Measurements from ENCODE around the gene TTC7B.

GRCh38 chr14:90512329-90512991 is 303.8 kb downstream of the TTC7B start:
- TF ChIP-seq, protein P1, sequence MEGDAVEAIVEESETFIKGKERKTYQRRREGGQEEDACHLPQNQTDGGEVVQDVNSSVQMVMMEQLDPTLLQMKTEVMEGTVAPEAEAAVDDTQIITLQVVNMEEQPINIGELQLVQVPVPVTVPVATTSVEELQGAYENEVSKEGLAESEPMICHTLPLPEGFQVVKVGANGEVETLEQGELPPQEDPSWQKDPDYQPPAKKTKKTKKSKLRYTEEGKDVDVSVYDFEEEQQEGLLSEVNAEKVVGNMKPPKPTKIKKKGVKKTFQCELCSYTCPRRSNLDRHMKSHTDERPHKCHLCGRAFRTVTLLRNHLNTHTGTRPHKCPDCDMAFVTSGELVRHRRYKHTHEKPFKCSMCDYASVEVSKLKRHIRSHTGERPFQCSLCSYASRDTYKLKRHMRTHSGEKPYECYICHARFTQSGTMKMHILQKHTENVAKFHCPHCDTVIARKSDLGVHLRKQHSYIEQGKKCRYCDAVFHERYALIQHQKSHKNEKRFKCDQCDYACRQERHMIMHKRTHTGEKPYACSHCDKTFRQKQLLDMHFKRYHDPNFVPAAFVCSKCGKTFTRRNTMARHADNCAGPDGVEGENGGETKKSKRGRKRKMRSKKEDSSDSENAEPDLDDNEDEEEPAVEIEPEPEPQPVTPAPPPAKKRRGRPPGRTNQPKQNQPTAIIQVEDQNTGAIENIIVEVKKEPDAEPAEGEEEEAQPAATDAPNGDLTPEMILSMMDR (conservative IDR thresholded peaks at IDR 0.05; ENCODE audit: low read depth in 2 of 2): no peak
- no peak for TF ChIP-seq JUNB (IDR thresholded peaks at IDR 0.05; ENCODE audit: unreplicated experiment)
- no peak for TF ChIP-seq EZH2 (IDR thresholded peaks at IDR 0.05; ENCODE audit: low read depth, unreplicated experiment)
- no peak for TF ChIP-seq POLR2AphosphoS5 (IDR thresholded peaks at IDR 0.05; ENCODE audit: low read depth)
- no peak for TF ChIP-seq CREB1 (CRISPR knock-in tag; IDR thresholded peaks at IDR 0.05; ENCODE audit: low read depth)
- TF ChIP-seq, protein P2, sequence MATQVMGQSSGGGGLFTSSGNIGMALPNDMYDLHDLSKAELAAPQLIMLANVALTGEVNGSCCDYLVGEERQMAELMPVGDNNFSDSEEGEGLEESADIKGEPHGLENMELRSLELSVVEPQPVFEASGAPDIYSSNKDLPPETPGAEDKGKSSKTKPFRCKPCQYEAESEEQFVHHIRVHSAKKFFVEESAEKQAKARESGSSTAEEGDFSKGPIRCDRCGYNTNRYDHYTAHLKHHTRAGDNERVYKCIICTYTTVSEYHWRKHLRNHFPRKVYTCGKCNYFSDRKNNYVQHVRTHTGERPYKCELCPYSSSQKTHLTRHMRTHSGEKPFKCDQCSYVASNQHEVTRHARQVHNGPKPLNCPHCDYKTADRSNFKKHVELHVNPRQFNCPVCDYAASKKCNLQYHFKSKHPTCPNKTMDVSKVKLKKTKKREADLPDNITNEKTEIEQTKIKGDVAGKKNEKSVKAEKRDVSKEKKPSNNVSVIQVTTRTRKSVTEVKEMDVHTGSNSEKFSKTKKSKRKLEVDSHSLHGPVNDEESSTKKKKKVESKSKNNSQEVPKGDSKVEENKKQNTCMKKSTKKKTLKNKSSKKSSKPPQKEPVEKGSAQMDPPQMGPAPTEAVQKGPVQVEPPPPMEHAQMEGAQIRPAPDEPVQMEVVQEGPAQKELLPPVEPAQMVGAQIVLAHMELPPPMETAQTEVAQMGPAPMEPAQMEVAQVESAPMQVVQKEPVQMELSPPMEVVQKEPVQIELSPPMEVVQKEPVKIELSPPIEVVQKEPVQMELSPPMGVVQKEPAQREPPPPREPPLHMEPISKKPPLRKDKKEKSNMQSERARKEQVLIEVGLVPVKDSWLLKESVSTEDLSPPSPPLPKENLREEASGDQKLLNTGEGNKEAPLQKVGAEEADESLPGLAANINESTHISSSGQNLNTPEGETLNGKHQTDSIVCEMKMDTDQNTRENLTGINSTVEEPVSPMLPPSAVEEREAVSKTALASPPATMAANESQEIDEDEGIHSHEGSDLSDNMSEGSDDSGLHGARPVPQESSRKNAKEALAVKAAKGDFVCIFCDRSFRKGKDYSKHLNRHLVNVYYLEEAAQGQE (IDR thresholded peaks at IDR 0.05; ENCODE audit: unreplicated experiment): no peak
- TF ChIP-seq EZH2phosphoT487 (IDR thresholded peaks at IDR 0.05; ENCODE audit: unreplicated experiment): no peak
- TF ChIP-seq NANOG (IDR thresholded peaks at IDR 0.05; ENCODE audit: borderline replicate concordance): no peak
- TF ChIP-seq ZNF331 (CRISPR knock-in tag; IDR thresholded peaks at IDR 0.05; ENCODE audit: low read depth): no peak
- TF ChIP-seq, protein P3, sequence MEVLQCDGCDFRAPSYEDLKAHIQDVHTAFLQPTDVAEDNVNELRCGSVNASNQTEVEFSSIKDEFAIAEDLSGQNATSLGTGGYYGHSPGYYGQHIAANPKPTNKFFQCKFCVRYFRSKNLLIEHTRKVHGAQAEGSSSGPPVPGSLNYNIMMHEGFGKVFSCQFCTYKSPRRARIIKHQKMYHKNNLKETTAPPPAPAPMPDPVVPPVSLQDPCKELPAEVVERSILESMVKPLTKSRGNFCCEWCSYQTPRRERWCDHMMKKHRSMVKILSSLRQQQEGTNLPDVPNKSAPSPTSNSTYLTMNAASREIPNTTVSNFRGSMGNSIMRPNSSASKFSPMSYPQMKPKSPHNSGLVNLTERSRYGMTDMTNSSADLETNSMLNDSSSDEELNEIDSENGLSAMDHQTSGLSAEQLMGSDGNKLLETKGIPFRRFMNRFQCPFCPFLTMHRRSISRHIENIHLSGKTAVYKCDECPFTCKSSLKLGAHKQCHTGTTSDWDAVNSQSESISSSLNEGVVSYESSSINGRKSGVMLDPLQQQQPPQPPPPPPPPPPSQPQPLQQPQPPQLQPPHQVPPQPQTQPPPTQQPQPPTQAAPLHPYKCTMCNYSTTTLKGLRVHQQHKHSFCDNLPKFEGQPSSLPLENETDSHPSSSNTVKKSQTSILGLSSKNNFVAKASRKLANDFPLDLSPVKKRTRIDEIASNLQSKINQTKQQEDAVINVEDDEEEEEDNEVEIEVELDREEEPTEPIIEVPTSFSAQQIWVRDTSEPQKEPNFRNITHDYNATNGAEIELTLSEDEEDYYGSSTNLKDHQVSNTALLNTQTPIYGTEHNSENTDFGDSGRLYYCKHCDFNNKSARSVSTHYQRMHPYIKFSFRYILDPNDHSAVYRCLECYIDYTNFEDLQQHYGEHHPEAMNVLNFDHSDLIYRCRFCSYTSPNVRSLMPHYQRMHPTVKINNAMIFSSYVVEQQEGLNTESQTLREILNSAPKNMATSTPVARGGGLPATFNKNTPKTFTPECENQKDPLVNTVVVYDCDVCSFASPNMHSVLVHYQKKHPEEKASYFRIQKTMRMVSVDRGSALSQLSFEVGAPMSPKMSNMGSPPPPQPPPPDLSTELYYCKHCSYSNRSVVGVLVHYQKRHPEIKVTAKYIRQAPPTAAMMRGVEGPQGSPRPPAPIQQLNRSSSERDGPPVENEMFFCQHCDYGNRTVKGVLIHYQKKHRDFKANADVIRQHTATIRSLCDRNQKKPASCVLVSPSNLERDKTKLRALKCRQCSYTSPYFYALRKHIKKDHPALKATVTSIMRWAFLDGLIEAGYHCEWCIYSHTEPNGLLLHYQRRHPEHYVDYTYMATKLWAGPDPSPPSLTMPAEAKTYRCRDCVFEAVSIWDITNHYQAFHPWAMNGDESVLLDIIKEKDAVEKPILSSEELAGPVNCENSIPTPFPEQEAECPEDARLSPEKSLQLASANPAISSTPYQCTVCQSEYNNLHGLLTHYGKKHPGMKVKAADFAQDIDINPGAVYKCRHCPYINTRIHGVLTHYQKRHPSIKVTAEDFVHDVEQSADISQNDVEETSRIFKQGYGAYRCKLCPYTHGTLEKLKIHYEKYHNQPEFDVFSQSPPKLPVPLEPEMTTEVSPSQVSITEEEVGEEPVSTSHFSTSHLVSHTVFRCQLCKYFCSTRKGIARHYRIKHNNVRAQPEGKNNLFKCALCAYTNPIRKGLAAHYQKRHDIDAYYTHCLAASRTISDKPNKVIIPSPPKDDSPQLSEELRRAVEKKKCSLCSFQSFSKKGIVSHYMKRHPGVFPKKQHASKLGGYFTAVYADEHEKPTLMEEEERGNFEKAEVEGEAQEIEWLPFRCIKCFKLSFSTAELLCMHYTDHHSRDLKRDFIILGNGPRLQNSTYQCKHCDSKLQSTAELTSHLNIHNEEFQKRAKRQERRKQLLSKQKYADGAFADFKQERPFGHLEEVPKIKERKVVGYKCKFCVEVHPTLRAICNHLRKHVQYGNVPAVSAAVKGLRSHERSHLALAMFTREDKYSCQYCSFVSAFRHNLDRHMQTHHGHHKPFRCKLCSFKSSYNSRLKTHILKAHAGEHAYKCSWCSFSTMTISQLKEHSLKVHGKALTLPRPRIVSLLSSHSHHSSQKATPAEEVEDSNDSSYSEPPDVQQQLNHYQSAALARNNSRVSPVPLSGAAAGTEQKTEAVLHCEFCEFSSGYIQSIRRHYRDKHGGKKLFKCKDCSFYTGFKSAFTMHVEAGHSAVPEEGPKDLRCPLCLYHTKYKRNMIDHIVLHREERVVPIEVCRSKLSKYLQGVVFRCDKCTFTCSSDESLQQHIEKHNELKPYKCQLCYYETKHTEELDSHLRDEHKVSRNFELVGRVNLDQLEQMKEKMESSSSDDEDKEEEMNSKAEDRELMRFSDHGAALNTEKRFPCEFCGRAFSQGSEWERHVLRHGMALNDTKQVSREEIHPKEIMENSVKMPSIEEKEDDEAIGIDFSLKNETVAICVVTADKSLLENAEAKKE (CRISPR knock-in tag; IDR thresholded peaks at IDR 0.05): no peak
- no peak for TF ChIP-seq STAT1 (IDR thresholded peaks at IDR 0.05; ENCODE audit: unreplicated experiment)
- no peak for TF ChIP-seq ZNF114 (CRISPR knock-in tag; IDR thresholded peaks at IDR 0.05)

Data from GM23338 (cell line).